ENCODE data around the gene ZNF784.

Gene ZNF784

DNA sequence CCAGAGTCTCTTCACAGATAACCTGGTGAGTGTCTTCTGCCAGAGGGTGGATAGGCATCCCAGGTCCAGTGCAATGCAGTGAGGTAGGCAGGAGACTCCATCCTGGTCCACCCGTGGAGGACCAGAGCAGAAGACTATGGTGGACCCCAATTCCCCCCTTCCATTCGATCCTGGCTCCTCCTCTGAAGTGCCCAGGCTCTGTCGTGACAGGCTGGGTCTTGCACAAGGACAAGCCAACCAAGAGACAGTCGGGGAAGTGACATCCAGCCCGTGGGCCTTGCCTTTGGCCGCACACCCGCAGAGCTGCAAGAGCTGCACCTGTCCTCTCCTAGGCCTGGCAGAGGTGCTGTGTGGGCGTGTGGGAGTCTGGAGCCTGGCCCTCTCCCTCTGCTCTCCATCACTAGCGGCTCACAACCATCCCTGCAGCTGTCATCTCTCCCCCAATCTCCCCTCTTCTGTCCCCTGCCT lies 3.1 kb downstream of the ZNF784 start:
- Histone ChIP-seq H3K9ac (ENCODE audit: low read length) (no peak overlapping the region), H3K4me1 (ENCODE audit: control insufficient read depth, insufficient read depth, low read length) (peaks cover 14% of the 10 kb centered on the region), H3K9me3 (ENCODE audit: control insufficient read depth, low read length) (no peaks in the 10 kb centered on the region), H3K36me3 (ENCODE audit: control insufficient read depth, insufficient read depth, low read length) (peaks cover 4% of the 10 kb centered on the region), H3K27me3 (ENCODE audit: control insufficient read depth, insufficient read depth, low read length) (no peaks in the 10 kb centered on the region), H3K4me3 (ENCODE audit: low read length) (no peak overlapping the region)

DNA sequence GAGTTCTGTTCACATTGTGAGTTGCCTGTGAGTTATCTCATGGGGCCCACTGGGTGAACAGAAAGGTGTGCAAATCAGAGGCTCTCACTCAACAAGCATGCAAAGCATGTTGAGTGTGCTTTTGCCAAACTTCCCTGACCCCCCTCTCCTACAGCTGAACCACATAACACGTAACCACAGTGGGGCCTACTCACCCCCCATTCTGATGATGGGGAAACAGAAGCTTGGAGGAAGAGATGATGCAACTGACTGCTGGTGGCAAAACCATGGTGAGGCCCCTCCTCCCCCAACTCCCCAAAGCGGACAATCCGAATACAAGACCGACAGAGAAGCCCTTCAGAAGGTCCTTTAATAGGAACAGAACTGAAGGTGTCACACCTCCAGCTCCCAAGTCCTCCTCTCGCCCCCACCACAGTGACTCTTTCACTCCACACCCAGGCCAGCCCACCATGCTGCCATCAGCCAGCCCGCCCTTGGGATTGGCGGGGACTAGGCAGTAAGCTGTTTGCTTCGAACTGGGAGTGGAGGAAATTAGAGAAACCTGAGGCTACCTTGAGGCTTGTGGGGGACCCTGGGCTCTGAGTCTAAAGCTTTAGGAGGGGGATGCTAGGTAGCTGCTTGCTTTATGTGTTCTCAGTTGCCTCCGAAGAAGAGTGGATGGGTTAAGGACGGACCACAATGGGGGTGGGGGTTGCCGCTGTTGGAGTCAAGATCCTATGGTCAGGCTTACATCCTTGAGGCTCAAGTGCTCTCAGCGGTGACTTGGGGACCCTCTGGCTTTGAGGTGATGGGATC lies 3.8 kb downstream of the ZNF784 start:
- Histone ChIP-seq H3K9ac (ENCODE audit: low read length) (no peak overlapping the region), H3K36me3 (ENCODE audit: control insufficient read depth, insufficient read depth, low read length) (peaks cover 4% of the 10 kb centered on the region), H3K9me3 (ENCODE audit: control insufficient read depth, low read length) (no peaks in the 10 kb centered on the region), H3K4me1 (ENCODE audit: control insufficient read depth, insufficient read depth, low read length) (peaks cover 14% of the 10 kb centered on the region), H3K4me3 (ENCODE audit: low read length) (no peak overlapping the region), H3K27me3 (ENCODE audit: control insufficient read depth, insufficient read depth, low read length) (no peaks in the 10 kb centered on the region)

DNA sequence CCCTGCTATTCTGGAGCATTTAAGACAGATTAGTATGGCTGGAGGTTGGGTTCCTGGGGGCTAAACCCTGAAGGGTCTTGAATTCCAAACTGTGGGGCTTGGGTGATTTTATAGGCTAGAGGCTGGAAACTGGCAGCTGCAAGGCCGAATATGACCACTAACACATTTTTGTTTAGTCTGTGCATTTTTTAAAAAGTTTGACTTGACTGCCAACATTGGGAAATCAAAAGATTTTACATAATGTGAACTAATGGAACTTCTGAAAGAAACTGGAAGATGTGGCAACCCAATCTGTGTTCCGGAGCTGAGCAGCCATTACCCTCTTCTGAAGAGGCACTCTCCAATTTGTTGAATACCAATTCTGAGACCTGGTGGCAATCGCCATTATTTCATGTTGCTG lies 5.1 kb downstream of the ZNF784 start:
- H3K4me3 ChIP-seq (ENCODE audit: low read length) = no peak overlapping the region
- peaks cover 4% of the 10 kb centered on the region for H3K36me3 ChIP-seq (ENCODE audit: control insufficient read depth, insufficient read depth, low read length)
- no peaks in the 10 kb centered on the region for H3K27me3 ChIP-seq (ENCODE audit: control insufficient read depth, insufficient read depth, low read length)
- H3K4me1 ChIP-seq (ENCODE audit: control insufficient read depth, insufficient read depth, low read length) = peaks cover 8% of the 10 kb centered on the region
- no peaks in the 10 kb centered on the region for H3K9me3 ChIP-seq (ENCODE audit: control insufficient read depth, low read length)
- no peak overlapping the region for H3K9ac ChIP-seq (ENCODE audit: low read length)

DNA sequence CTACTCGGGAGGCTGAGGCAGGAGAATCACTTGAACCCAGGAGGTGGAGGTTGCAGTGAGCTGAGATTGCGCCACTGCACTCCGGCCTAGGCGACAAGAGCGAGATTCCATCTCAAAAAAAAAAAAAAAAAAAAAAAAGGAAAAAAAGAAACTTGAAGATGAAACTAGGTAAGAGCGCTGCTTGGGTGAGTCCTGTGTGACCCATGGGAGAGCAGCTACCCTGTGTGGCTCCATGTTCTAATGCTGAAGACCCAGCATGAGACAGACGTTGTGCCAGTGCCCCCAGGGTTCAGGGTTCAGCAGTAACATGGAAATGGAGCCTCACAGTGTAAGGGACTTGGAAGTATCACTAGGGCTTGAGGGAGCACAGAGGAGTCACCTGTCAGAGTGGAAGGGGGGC lies 5.9 kb downstream of the ZNF784 start:
- H3K9ac ChIP-seq (ENCODE audit: low read length) = no peak overlapping the region
- H3K4me1 ChIP-seq (ENCODE audit: control insufficient read depth, insufficient read depth, low read length) = peaks cover 2% of the 10 kb centered on the region
- H3K36me3 ChIP-seq (ENCODE audit: control insufficient read depth, insufficient read depth, low read length) = peaks cover 4% of the 10 kb centered on the region
- H3K4me3 ChIP-seq (ENCODE audit: low read length) = no peak overlapping the region
- H3K9me3 ChIP-seq (ENCODE audit: control insufficient read depth, low read length) = no peaks in the 10 kb centered on the region
- no peaks in the 10 kb centered on the region for H3K27me3 ChIP-seq (ENCODE audit: control insufficient read depth, insufficient read depth, low read length)

DNA sequence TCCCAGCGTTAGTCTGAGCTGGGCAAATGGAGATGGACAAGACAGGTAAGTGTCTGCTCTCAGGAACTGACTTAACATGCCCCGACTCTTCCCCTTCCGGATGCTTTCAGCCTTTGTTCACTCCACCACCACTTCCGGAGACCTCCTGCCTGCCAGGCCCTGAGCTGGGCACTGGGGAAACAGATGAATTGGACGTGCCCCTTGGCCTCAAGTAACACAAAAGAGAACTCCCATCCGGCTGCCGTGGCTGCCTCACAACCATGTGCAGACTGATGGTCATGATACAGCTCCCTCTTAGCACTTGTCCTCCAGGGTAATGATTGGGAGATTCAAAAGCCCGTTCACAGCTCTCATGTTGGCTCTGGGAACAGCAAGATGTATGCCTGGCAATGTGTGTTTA lies 6.9 kb downstream of the ZNF784 start:
- Histone ChIP-seq H3K9me3 (ENCODE audit: control insufficient read depth, low read length) (no peaks in the 10 kb centered on the region), H3K27me3 (ENCODE audit: control insufficient read depth, insufficient read depth, low read length) (no peaks in the 10 kb centered on the region), H3K4me1 (ENCODE audit: control insufficient read depth, insufficient read depth, low read length) (no peaks in the 10 kb centered on the region), H3K36me3 (ENCODE audit: control insufficient read depth, insufficient read depth, low read length) (peaks cover 4% of the 10 kb centered on the region), H3K4me3 (ENCODE audit: low read length) (no peak overlapping the region), H3K9ac (ENCODE audit: low read length) (no peak overlapping the region)

DNA sequence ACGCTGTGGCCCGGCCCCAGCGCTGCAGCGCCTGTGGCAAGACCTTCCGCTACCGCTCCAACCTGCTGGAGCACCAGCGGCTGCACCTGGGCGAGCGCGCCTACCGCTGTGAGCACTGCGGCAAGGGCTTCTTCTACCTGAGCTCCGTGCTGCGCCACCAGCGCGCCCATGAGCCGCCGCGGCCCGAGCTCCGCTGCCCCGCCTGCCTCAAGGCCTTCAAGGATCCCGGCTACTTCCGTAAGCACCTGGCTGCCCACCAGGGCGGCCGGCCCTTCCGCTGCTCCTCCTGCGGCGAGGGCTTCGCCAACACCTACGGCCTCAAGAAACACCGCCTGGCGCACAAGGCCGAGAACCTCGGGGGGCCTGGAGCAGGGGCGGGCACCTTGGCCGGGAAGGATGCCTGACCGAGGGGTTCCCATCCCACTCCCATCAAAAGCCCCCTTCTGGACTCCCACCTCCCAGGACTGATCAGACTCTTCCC lies 7.9 kb downstream of the ZNF784 start:
- H3K36me3 ChIP-seq (ENCODE audit: control insufficient read depth, insufficient read depth, low read length) = peaks cover 4% of the 10 kb centered on the region
- peaks cover 7% of the 10 kb centered on the region for H3K4me1 ChIP-seq (ENCODE audit: control insufficient read depth, insufficient read depth, low read length)
- H3K4me3 ChIP-seq (ENCODE audit: low read length) = no peak overlapping the region
- H3K9ac ChIP-seq (ENCODE audit: low read length) = no peak overlapping the region
- no peaks in the 10 kb centered on the region for H3K27me3 ChIP-seq (ENCODE audit: control insufficient read depth, insufficient read depth, low read length)
- H3K9me3 ChIP-seq (ENCODE audit: control insufficient read depth, low read length) = no peaks in the 10 kb centered on the region

DNA sequence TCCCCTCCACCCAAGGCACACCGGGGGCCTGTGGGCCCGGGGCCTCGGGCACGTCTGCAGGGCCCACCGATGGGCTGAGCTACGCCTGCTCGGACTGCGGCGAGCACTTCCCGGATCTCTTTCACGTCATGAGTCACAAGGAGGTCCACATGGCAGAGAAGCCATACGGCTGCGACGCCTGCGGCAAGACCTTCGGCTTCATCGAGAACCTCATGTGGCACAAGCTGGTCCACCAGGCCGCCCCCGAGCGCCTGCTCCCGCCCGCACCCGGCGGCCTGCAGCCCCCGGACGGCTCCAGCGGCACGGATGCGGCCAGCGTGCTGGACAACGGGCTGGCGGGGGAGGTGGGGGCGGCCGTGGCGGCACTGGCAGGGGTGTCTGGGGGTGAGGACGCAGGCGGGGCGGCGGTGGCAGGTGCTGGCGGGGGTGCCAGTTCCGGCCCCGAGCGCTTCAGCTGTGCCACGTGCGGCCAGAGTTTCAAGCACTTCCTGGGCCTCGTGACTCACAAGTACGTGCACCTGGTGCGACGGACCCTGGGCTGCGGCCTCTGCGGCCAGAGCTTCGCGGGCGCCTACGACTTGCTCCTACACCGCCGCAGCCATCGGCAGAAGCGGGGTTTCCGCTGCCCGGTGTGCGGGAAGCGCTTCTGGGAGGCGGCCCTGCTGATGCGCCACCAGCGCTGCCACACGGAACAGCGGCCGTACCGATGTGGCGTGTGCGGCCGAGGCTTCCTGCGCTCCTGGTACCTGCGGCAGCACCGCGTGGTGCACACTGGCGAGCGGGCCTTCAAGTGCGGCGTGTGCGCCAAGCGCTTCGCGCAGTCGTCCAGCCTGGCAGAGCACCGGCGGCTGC lies 8.6 kb downstream of the ZNF784 start:
- Histone ChIP-seq H3K4me1 (ENCODE audit: control insufficient read depth, insufficient read depth, low read length) (peaks cover 7% of the 10 kb centered on the region), H3K36me3 (ENCODE audit: control insufficient read depth, insufficient read depth, low read length) (peaks cover 4% of the 10 kb centered on the region), H3K4me3 (ENCODE audit: low read length) (no peak overlapping the region), H3K9ac (ENCODE audit: low read length) (no peak overlapping the region), H3K27me3 (ENCODE audit: control insufficient read depth, insufficient read depth, low read length) (no peaks in the 10 kb centered on the region), H3K9me3 (ENCODE audit: control insufficient read depth, low read length) (no peaks in the 10 kb centered on the region)

DNA sequence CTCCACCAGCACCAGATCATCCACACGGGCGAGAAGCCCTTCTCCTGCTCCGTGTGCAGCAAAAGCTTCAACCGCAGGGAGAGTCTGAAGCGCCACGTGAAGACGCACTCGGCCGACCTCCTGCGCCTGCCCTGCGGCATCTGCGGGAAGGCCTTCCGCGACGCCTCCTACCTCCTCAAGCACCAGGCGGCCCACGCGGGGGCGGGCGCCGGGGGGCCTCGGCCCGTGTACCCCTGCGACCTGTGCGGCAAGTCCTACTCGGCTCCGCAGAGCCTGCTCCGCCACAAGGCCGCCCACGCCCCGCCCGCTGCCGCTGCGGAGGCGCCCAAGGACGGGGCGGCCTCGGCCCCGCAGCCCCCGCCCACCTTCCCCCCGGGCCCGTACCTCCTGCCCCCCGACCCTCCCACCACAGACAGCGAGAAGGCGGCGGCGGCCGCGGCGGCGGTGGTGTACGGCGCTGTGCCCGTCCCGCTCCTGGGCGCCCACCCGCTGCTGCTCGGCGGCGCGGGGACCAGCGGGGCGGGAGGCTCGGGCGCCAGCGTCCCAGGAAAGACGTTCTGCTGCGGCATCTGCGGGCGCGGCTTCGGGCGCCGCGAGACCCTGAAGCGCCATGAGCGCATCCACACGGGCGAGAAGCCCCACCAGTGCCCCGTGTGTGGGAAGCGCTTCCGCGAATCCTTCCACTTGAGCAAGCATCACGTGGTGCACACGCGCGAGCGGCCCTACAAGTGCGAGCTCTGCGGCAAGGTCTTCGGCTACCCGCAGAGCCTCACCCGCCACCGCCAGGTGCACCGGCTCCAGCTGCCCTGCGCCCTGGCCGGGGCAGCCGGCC lies 9.4 kb downstream of the ZNF784 start:
- Histone ChIP-seq H3K36me3 (ENCODE audit: control insufficient read depth, insufficient read depth, low read length) (peaks cover 4% of the 10 kb centered on the region), H3K4me1 (ENCODE audit: control insufficient read depth, insufficient read depth, low read length) (peaks cover 7% of the 10 kb centered on the region), H3K27me3 (ENCODE audit: control insufficient read depth, insufficient read depth, low read length) (no peaks in the 10 kb centered on the region), H3K4me3 (ENCODE audit: low read length) (no peak overlapping the region), H3K9me3 (ENCODE audit: control insufficient read depth, low read length) (no peaks in the 10 kb centered on the region), H3K9ac (ENCODE audit: low read length) (no peak overlapping the region)

DNA sequence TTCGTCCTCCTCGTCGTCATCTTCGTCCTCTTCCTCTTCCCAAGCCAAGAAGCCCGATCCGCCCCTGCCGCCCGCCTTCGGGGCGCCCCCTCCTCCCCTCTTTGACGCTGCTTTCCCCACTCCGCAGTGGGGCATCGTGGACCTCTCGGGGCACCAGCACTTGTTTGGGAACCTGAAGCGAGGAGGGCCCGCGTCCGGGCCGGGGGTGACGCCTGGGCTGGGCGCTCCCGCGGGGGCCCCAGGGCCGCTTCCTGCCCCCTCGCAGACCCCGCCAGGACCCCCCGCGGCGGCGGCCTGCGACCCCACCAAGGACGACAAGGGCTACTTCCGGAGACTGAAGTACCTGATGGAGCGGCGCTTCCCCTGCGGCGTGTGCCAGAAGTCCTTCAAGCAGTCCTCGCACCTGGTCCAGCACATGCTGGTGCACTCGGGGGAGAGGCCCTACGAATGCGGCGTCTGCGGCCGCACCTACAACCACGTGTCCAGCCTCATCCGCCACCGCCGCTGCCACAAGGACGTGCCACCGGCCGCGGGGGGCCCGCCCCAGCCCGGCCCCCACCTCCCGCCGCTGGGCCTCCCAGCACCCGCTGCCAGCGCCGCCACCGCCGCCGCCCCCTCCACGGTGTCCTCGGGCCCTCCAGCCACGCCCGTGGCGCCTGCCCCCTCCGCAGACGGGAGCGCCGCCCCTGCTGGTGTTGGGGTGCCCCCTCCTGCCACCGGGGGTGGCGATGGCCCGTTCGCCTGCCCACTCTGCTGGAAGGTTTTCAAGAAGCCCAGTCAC lies 10.2 kb downstream of the ZNF784 start:
- Histone ChIP-seq H3K4me3 (ENCODE audit: low read length) (no peak overlapping the region), H3K9ac (ENCODE audit: low read length) (no peak overlapping the region), H3K4me1 (ENCODE audit: control insufficient read depth, insufficient read depth, low read length) (peaks cover 7% of the 10 kb centered on the region), H3K9me3 (ENCODE audit: control insufficient read depth, low read length) (no peaks in the 10 kb centered on the region), H3K27me3 (ENCODE audit: control insufficient read depth, insufficient read depth, low read length) (no peaks in the 10 kb centered on the region), H3K36me3 (ENCODE audit: control insufficient read depth, insufficient read depth, low read length) (peaks cover 4% of the 10 kb centered on the region)

DNA sequence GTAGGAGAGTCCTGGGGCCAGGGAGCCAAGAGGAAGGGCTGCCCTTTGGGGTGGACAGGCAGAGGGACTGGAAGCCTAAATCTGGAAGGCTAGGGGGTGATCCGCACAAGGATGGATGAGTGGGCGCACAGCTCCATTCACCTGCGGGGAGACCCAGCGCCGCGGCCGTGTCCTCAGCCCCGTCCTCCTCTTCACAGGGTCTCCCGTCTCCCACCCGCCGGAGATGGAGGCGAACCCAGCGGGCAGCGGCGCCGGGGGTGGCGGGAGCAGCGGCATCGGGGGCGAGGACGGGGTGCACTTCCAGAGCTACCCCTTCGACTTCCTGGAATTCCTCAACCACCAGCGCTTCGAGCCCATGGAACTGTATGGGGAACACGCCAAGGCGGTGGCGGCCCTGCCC lies 11.0 kb downstream of the ZNF784 start:
- H3K4me1 ChIP-seq (ENCODE audit: control insufficient read depth, insufficient read depth, low read length) = peaks cover 7% of the 10 kb centered on the region

DNA sequence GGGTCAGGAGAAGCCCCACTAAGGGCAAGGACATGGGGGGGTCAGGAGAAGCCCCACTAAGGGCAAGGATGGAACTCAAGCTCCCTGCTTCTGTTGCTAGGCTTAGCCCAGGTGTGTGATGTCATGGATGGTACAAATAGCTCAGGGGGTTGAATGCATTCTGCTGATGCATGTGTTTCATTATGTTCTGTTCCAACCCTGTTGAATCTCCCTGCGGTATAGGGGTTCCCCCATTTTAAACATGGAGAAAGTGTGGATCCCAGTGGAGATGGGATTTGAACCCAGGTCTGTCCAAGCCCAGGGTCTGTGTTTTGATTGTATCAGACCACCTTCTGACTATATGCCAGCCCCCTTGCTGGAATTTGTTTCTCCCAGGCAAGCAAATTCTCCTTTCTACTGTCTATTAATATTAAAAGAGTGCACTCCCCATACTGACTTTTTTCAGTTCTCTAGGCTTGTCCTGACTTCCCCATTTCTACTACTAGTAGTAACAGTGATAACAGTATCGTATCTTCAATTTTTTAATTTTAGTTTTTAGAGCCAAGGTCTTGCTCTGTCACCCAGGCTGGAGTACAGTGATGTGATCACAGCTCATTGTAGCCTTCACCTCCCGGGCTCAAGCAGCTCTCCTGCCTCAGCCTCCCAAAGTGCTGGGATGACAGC lies 12.3 kb downstream of the ZNF784 start:
- Histone ChIP-seq H3K9ac (ENCODE audit: low read length) (no peak overlapping the region), H3K36me3 (ENCODE audit: control insufficient read depth, insufficient read depth, low read length) (no peaks in the 10 kb centered on the region), H3K4me3 (ENCODE audit: low read length) (no peak overlapping the region), H3K4me1 (ENCODE audit: control insufficient read depth, insufficient read depth, low read length) (peaks cover 7% of the 10 kb centered on the region), H3K9me3 (ENCODE audit: control insufficient read depth, low read length) (no peaks in the 10 kb centered on the region), H3K27me3 (ENCODE audit: control insufficient read depth, insufficient read depth, low read length) (no peaks in the 10 kb centered on the region)

More for the DNA sequence above, 11.0 kb downstream of the ZNF784 start:
- H3K4me3 ChIP-seq (ENCODE audit: low read length) = no peak overlapping the region
- H3K36me3 ChIP-seq (ENCODE audit: control insufficient read depth, insufficient read depth, low read length) = peaks cover 4% of the 10 kb centered on the region
- H3K9me3 ChIP-seq (ENCODE audit: control insufficient read depth, low read length) = no peaks in the 10 kb centered on the region
- no peak overlapping the region for H3K9ac ChIP-seq (ENCODE audit: low read length)
- H3K27me3 ChIP-seq (ENCODE audit: control insufficient read depth, insufficient read depth, low read length) = no peaks in the 10 kb centered on the region
